ENCODE data around the gene FAM209B.
A peak's percentile ranks its signal among the peaks of the same experiment; 100 is the strongest.

FAM209B gene

GRCh38 chr20:56504373-56505005, 28.6 kb upstream of the FAM209B start:
- H3K27me3 Mint-ChIP-seq (ENCODE audit: low read depth, poor library complexity): no peaks in the 10 kb centered on the region

GRCh38 chr20:56506103-56506502, 26.9 kb upstream of the FAM209B start:
- Mint-ChIP-seq H3K36me3 (ENCODE audit: low read depth) (peaks cover 4% of the 10 kb centered on the region), H3K27me3 (ENCODE audit: low read depth, poor library complexity) (no peaks in the 10 kb centered on the region), H3K9me3 (no peaks in the 10 kb centered on the region), H3K4me1 (no peaks in the 10 kb centered on the region), H3K4me3 (no peak overlapping the region), H3K27ac (no peak overlapping the region)
- TF ChIP-seq, protein P1, sequence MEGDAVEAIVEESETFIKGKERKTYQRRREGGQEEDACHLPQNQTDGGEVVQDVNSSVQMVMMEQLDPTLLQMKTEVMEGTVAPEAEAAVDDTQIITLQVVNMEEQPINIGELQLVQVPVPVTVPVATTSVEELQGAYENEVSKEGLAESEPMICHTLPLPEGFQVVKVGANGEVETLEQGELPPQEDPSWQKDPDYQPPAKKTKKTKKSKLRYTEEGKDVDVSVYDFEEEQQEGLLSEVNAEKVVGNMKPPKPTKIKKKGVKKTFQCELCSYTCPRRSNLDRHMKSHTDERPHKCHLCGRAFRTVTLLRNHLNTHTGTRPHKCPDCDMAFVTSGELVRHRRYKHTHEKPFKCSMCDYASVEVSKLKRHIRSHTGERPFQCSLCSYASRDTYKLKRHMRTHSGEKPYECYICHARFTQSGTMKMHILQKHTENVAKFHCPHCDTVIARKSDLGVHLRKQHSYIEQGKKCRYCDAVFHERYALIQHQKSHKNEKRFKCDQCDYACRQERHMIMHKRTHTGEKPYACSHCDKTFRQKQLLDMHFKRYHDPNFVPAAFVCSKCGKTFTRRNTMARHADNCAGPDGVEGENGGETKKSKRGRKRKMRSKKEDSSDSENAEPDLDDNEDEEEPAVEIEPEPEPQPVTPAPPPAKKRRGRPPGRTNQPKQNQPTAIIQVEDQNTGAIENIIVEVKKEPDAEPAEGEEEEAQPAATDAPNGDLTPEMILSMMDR (IDR thresholded peaks at IDR 0.05): no peak
- DNase-seq: no peak

More at GRCh38 chr20:56504373-56505005, 28.6 kb upstream of the FAM209B start:
- no peak overlapping the region for H3K4me3 Mint-ChIP-seq
- TF ChIP-seq, protein P1 (IDR thresholded peaks at IDR 0.05): peak; percentile 46
- H3K4me1 Mint-ChIP-seq: no peaks in the 10 kb centered on the region
- peak overlapping the region; percentile 57 for H3K27ac Mint-ChIP-seq
- peaks cover 4% of the 10 kb centered on the region for H3K36me3 Mint-ChIP-seq (ENCODE audit: low read depth)
- no peaks in the 10 kb centered on the region for H3K9me3 Mint-ChIP-seq
- DNase-seq: peak; percentile 28

GRCh38 chr20:56511926-56512325, 21.1 kb upstream of the FAM209B start:
- no peaks in the 10 kb centered on the region for H3K27me3 Mint-ChIP-seq (ENCODE audit: low read depth, poor library complexity)
- peaks cover 24% of the 10 kb centered on the region for H3K4me1 Mint-ChIP-seq
- H3K27ac Mint-ChIP-seq: no peak overlapping the region
- H3K4me3 Mint-ChIP-seq: no peak overlapping the region
- TF ChIP-seq, protein P1 (IDR thresholded peaks at IDR 0.05): no peak
- H3K9me3 Mint-ChIP-seq: no peaks in the 10 kb centered on the region
- H3K36me3 Mint-ChIP-seq (ENCODE audit: low read depth): peaks cover 15% of the 10 kb centered on the region
- no peak for DNase-seq

DNA sequence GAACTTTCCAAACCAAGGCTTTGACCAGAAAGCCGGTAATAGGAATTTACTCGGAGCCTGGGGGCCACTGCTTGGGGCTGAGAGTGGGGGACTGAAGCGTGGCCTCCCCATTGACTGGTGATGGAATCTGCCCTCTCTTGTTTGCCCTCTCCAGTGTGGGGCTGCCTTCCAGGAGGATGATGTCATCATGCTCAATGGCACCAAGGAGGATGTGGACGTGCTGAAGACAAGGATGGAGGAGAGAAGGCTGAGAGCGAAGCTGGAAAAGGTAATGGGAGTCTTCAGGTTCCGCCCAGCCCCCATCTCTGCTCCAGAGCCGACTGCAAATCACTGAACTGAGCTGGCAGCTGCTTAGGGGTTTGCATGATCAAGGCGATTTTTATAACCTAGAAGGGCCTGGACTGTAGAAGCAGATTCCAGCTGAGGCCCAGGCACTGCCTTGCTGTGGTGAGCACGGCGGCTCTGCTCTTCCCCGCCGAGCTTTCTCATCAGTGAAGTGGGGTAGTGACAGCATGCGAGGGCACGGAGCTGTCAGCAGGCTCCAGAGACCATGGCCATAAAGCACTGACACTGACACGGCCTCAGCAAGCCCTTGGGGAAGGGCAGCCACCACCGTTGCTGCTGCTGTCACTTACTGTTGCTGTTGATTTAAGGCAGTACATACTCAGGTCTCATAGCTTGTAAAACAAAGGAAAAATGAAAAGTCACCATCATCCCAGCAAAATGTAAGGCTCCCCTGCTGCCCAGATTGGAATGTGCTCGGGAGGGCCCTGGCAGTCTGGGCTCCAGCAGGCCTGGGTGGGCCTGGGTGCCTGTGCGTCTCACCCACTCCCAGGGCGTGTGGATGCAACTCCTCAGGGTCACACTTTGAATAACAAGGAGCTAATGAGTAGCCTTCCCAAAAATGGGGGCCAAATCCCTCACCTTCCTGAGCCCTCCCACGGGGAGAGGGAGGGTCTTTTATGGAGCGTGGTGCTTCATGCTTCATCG, 19.6 kb upstream of the FAM209B start:
- no peak overlapping the region for H3K4me3 Mint-ChIP-seq
- no peaks in the 10 kb centered on the region for H3K27me3 Mint-ChIP-seq (ENCODE audit: low read depth, poor library complexity)
- H3K27ac Mint-ChIP-seq: peak overlapping the region; percentile 95
- DNase-seq: peak; percentile 20
- peaks cover 4% of the 10 kb centered on the region for H3K9me3 Mint-ChIP-seq
- peaks cover 24% of the 10 kb centered on the region for H3K4me1 Mint-ChIP-seq
- TF ChIP-seq, protein P1 (IDR thresholded peaks at IDR 0.05): no peak
- peaks cover 28% of the 10 kb centered on the region for H3K36me3 Mint-ChIP-seq (ENCODE audit: low read depth)

- H3K36me3 Mint-ChIP-seq (ENCODE audit: low read depth): peaks cover 60% of the 10 kb centered on the region
- TF ChIP-seq, protein P1 (IDR thresholded peaks at IDR 0.05): no peak
- peaks cover 24% of the 10 kb centered on the region for H3K4me1 Mint-ChIP-seq
- no peak overlapping the region for H3K27ac Mint-ChIP-seq
- peaks cover 36% of the 10 kb centered on the region for H3K9me3 Mint-ChIP-seq
- H3K27me3 Mint-ChIP-seq (ENCODE audit: low read depth, poor library complexity): no peaks in the 10 kb centered on the region
- no peak overlapping the region for H3K4me3 Mint-ChIP-seq
- no peak for DNase-seq
Measured at GRCh38 chr20:56516631-56517030, 16.4 kb upstream of the FAM209B start.
